Activated T-cell treated with anti-CD3 and anti-CD28 coated beads, Interleukin-2, amount 50 U/mL, for 24 hours (primary cell): Measurements from ENCODE around the gene MTX1.

ENCODE experiments used
- DNase-seq: peaks from one replicate; pipeline ENCODE4 v3.0.0-alpha.2; 2020
- H3K27ac Mint-ChIP-seq: 2 replicates; pipeline ENCODE4 v1.8.0; 2020; ENCODE audit warnings: mild to moderate bottlenecking, mixed read lengths
- H3K27me3 Mint-ChIP-seq: 2 replicates; pipeline ENCODE4 v1.8.0; 2020; ENCODE audit warnings: mixed read lengths
- H3K36me3 Mint-ChIP-seq: 2 replicates; pipeline ENCODE4 v1.8.0; 2020; ENCODE audit warnings: low read depth, mixed read lengths
- H3K4me1 Mint-ChIP-seq: 2 replicates; pipeline ENCODE4 v1.8.0; 2020; ENCODE audit warnings: low read depth, mixed read lengths
- H3K4me3 Mint-ChIP-seq: 2 replicates; pipeline ENCODE4 v1.8.0; 2020; ENCODE audit warnings: mild to moderate bottlenecking, moderate library complexity, mixed read lengths
- H3K9me3 Mint-ChIP-seq: 2 replicates; pipeline ENCODE4 v1.8.0; 2020; ENCODE audit warnings: mixed read lengths

Gene MTX1

GRCh38 chr1:155170806-155171205 lies 37.7 kb upstream of the MTX1 start:
- DNase-seq: peak; percentile 12
- Mint-ChIP-seq H3K4me1 (peaks cover 56% of the 10 kb centered on the region), H3K27me3 (no peaks in the 10 kb centered on the region), H3K27ac (peak overlapping the region; percentile 97), H3K9me3 (no peaks in the 10 kb centered on the region), H3K36me3 (peaks cover 50% of the 10 kb centered on the region), H3K4me3 (no peak overlapping the region)

- Mint-ChIP-seq H3K27me3 (no peaks in the 10 kb centered on the region), H3K4me1 (peaks cover 65% of the 10 kb centered on the region), H3K27ac (peak overlapping the region; percentile 97), H3K9me3 (no peaks in the 10 kb centered on the region), H3K4me3 (peak overlapping the region; percentile 91), H3K36me3 (peaks cover 56% of the 10 kb centered on the region)
- DNase-seq: peak; percentile 8
Measured at GRCh38 chr1:155171836-155172731, 36.4 kb upstream of the MTX1 start.

- peak within 1 kb of the TSS; percentile 91 for H3K4me3 Mint-ChIP-seq
- DNase-seq: peak; percentile 95
- H3K9me3 Mint-ChIP-seq: no peaks in the 10 kb centered on the region
- peak within 1 kb of the TSS; percentile 97 for H3K27ac Mint-ChIP-seq
- peaks cover 58% of the 10 kb centered on the region for H3K4me1 Mint-ChIP-seq
- H3K27me3 Mint-ChIP-seq: no peaks in the 10 kb centered on the region
- H3K36me3 Mint-ChIP-seq: peaks cover 64% of the 10 kb centered on the region
Measured at GRCh38 chr1:155172732-155173477, 35.6 kb upstream of the MTX1 start, which contains the start of gene KRTCAP2. KRTCAP2 (minus strand) TSS chr1:155173304; CDS start chr1:155173224, 80 bp downstream.

- peak; percentile 83 for DNase-seq
Measured at GRCh38 chr1:155173478-155174323, 34.8 kb upstream of the MTX1 start, which contains the start of gene TRIM46. TRIM46 (plus strand) TSS chr1:155173849; CDS start chr1:155173967, 118 bp downstream.

GRCh38 chr1:155174324-155175280 lies 33.9 kb upstream of the MTX1 start:
- peak; percentile 71 for DNase-seq
- Mint-ChIP-seq H3K36me3 (peaks cover 63% of the 10 kb centered on the region), H3K4me1 (peaks cover 54% of the 10 kb centered on the region)

More at GRCh38 chr1:155173478-155174323, 34.8 kb upstream of the MTX1 start, which contains the start of gene TRIM46:
- Mint-ChIP-seq H3K4me1 (peaks cover 57% of the 10 kb centered on the region), H3K27ac (peak within 1 kb of the TSS; percentile 97), H3K27me3 (no peaks in the 10 kb centered on the region), H3K4me3 (peak within 1 kb of the TSS; percentile 91), H3K9me3 (no peaks in the 10 kb centered on the region), H3K36me3 (peaks cover 63% of the 10 kb centered on the region)

GRCh38 chr1:155175281-155175926 lies 33.1 kb upstream of the MTX1 start:
- peak overlapping the region; percentile 72 for H3K27ac Mint-ChIP-seq
- DNase-seq: peak; percentile 35
- peaks cover 63% of the 10 kb centered on the region for H3K36me3 Mint-ChIP-seq
- peaks cover 51% of the 10 kb centered on the region for H3K4me1 Mint-ChIP-seq
- no peaks in the 10 kb centered on the region for H3K9me3 Mint-ChIP-seq
- no peaks in the 10 kb centered on the region for H3K27me3 Mint-ChIP-seq
- H3K4me3 Mint-ChIP-seq: peak overlapping the region; percentile 91

More at GRCh38 chr1:155174324-155175280, 33.9 kb upstream of the MTX1 start:
- peak overlapping the region; percentile 97 for H3K27ac Mint-ChIP-seq
- no peaks in the 10 kb centered on the region for H3K9me3 Mint-ChIP-seq
- peak overlapping the region; percentile 91 for H3K4me3 Mint-ChIP-seq
- no peaks in the 10 kb centered on the region for H3K27me3 Mint-ChIP-seq

GRCh38 chr1:155175927-155176371 lies 32.5 kb upstream of the MTX1 start:
- Mint-ChIP-seq H3K36me3 (peaks cover 60% of the 10 kb centered on the region), H3K4me1 (peaks cover 50% of the 10 kb centered on the region), H3K27me3 (no peaks in the 10 kb centered on the region), H3K9me3 (no peaks in the 10 kb centered on the region), H3K4me3 (no peak overlapping the region), H3K27ac (peak overlapping the region; percentile 44)
- peak; percentile 40 for DNase-seq

GRCh38 chr1:155176544-155177071 lies 31.9 kb upstream of the MTX1 start:
- Mint-ChIP-seq H3K4me3 (no peak overlapping the region), H3K9me3 (no peaks in the 10 kb centered on the region), H3K27me3 (no peaks in the 10 kb centered on the region), H3K4me1 (peaks cover 45% of the 10 kb centered on the region), H3K27ac (peak overlapping the region; percentile 3), H3K36me3 (peaks cover 58% of the 10 kb centered on the region)
- peak; percentile 89 for DNase-seq

- H3K4me3 Mint-ChIP-seq: no peak overlapping the region
- no peaks in the 10 kb centered on the region for H3K9me3 Mint-ChIP-seq
- peak; percentile 26 for DNase-seq
- H3K27me3 Mint-ChIP-seq: no peaks in the 10 kb centered on the region
- no peak overlapping the region for H3K27ac Mint-ChIP-seq
- peaks cover 56% of the 10 kb centered on the region for H3K36me3 Mint-ChIP-seq
- peaks cover 37% of the 10 kb centered on the region for H3K4me1 Mint-ChIP-seq
Measured at GRCh38 chr1:155177192-155177917, 31.1 kb upstream of the MTX1 start.

GRCh38 chr1:155177918-155178281 lies 30.6 kb upstream of the MTX1 start:
- peaks cover 36% of the 10 kb centered on the region for H3K4me1 Mint-ChIP-seq
- no peaks in the 10 kb centered on the region for H3K9me3 Mint-ChIP-seq
- H3K27ac Mint-ChIP-seq: no peak overlapping the region
- H3K36me3 Mint-ChIP-seq: peaks cover 52% of the 10 kb centered on the region
- no peaks in the 10 kb centered on the region for H3K27me3 Mint-ChIP-seq
- peak; percentile 17 for DNase-seq
- H3K4me3 Mint-ChIP-seq: no peak overlapping the region

- Mint-ChIP-seq H3K4me1 (peaks cover 31% of the 10 kb centered on the region), H3K27me3 (no peaks in the 10 kb centered on the region), H3K4me3 (no peak overlapping the region), H3K27ac (no peak overlapping the region), H3K9me3 (no peaks in the 10 kb centered on the region), H3K36me3 (peaks cover 53% of the 10 kb centered on the region)
- peak; percentile 12 for DNase-seq
Measured at GRCh38 chr1:155178441-155179111, 29.9 kb upstream of the MTX1 start.
